Activated CD4-positive, alpha-beta memory T cell treated with anti-CD3 and anti-CD28 coated beads for 36 hours (primary cell): ENCODE data around the gene RBMS2. TPM values are rescaled to one million over a fixed set of nuclear protein-coding genes. Genes with fewer than 3 reads are reported as not detected.

Experiments
- CTCF ChIA-PET: fragments of 350-600 bp; sonication (Branson Sonifier 250); formaldehyde crosslinking; loops from one replicate; lab custom pipeline; 2021; ENCODE audit warnings: antibody characterized with exemption, inconsistent platforms; lab: Charles Lee
- POLR2A ChIA-PET: fragments of 350-600 bp; sonication (Branson Sonifier 250); formaldehyde crosslinking; loops from one replicate; lab custom pipeline; 2021; ENCODE audit warnings: antibody characterized with exemption; lab: Charles Lee
- DNase-seq: peaks from one replicate; pipeline ENCODE4 v3.0.0-alpha.2; 2020
- H3K27ac Mint-ChIP-seq: one replicate; pipeline ENCODE4 v1.8.0; 2021; ENCODE audit warnings: mixed read lengths
- H3K27me3 Mint-ChIP-seq: one replicate; pipeline ENCODE4 v1.8.0; 2021; ENCODE audit warnings: mixed read lengths
- H3K36me3 Mint-ChIP-seq: one replicate; pipeline ENCODE4 v1.8.0; 2021; ENCODE audit warnings: mixed read lengths
- H3K4me1 Mint-ChIP-seq: one replicate; pipeline ENCODE4 v1.8.0; 2021; ENCODE audit warnings: low read depth, mixed read lengths
- H3K4me3 Mint-ChIP-seq: one replicate; pipeline ENCODE4 v1.8.0; 2021; ENCODE audit warnings: mild to moderate bottlenecking, mixed read lengths
- H3K9me3 Mint-ChIP-seq: one replicate; pipeline ENCODE4 v1.8.0; 2021; ENCODE audit warnings: mixed read lengths
- intact Hi-C: fragments of 100-400 bp; cut with micrococcal nuclease; formaldehyde crosslinking; loops from one replicate; pipeline ENCODE4 v1.15.1; 2023
- total RNA-seq, 2 experiments: library from RNA; stranded (reverse); gene quantifications; one replicate each; pipeline ENCODE4 v1.2.3, GENCODE V29; 2021

The RBMS2 gene
- total RNA-seq, 2 experiments from 2014 or later, result 2.2 to 2.9 TPM

DNA sequence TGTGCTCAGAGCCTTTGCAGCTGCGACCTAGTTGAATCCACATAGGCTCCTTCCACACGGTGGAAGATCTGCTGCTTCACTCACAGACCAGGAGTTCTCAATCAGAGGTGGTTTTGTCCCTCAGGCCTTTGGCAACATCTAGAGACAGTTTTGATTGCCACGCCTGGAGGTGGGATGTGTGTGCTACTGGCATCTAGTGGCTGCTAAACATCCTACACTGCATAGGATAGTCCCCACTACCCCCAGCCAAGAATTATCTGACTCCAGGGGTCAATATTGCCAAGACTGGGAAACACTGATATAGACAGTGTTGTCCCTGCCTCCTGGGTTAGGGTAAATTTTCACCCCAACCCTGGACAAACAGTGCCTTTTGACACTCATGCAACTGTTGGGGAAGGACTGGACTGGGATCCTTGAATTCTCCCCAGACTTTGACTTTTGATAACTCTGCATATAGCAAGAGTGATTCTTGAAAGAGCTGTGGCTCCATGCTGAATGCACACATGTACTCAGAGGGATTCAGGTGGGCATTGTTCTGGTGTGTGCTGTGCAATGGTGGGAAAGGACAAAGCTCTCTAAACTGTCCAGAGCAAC is 68.7 kb downstream of the RBMS2 start:
- Mint-ChIP-seq H3K9me3 (no peaks in the 10 kb centered on the region), H3K27me3 (no peaks in the 10 kb centered on the region), H3K4me1 (no peaks in the 10 kb centered on the region), H3K4me3 (no peak overlapping the region), H3K36me3 (no peaks in the 10 kb centered on the region), H3K27ac (no peak overlapping the region)
- intact Hi-C loops, result loop anchor here (1.0 kb wide), 1 partner anchor 77 kb away; no protein-coding TSS in a partner anchor
- CTCF ChIA-PET, result interaction anchor here (0.7 to 8.6 kb wide), 8 partner anchors 11 to 88 kb away, joined by 3 to 84 read pairs (median 4); partner anchors contain the start of gene RBMS2
- POLR2A ChIA-PET, result no interaction called here
- peak; percentile 38 for DNase-seq

DNA sequence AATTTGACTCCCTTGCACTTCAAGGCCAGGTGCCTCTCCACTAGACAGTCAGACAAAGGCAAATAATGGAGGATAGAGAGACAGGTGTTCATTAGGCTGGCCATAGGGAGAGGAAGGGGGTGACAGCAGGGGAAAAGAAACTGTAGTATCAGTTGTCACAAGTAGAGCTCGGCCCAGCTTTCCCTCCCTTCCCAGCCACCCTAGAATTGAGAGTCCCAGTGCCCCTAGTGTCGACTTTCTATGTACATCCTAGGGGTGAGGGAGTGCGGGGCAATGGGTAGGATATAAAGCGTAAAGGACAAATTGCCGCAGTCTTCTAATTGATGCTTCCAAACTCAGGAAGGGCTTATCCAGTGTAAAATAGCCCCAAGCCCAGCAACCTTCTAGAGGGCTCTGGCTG is 69.5 kb downstream of the RBMS2 start:
- H3K4me1 Mint-ChIP-seq, result no peaks in the 10 kb centered on the region
- intact Hi-C loops, result no loop called here
- no peaks in the 10 kb centered on the region for H3K9me3 Mint-ChIP-seq
- no peak for DNase-seq
- no peak overlapping the region for H3K27ac Mint-ChIP-seq
- ChIA-PET POLR2A (no interaction called here), CTCF (interaction anchor here (0.7 to 8.6 kb wide), 5 partner anchors 11 to 78 kb away, joined by 3 to 84 read pairs (median 3); no protein-coding TSS in a partner anchor)
- no peaks in the 10 kb centered on the region for H3K27me3 Mint-ChIP-seq
- H3K36me3 Mint-ChIP-seq, result no peaks in the 10 kb centered on the region
- no peak overlapping the region for H3K4me3 Mint-ChIP-seq

- ChIA-PET POLR2A (no interaction called here), CTCF (interaction anchor here (1.0 to 8.6 kb wide), 2 partner anchors 28 to 78 kb away, joined by 3 to 84 read pairs; no protein-coding TSS in a partner anchor)
- Mint-ChIP-seq H3K9me3 (no peaks in the 10 kb centered on the region), H3K4me3 (no peak overlapping the region), H3K4me1 (no peaks in the 10 kb centered on the region), H3K27ac (no peak overlapping the region), H3K36me3 (peaks cover 2% of the 10 kb centered on the region), H3K27me3 (no peaks in the 10 kb centered on the region)
- DNase-seq, result no peak
- intact Hi-C loops, result no loop called here
These were observed 70.3 kb downstream of the RBMS2 start for GRCh38 chr12:56591961-56592360.

DNA sequence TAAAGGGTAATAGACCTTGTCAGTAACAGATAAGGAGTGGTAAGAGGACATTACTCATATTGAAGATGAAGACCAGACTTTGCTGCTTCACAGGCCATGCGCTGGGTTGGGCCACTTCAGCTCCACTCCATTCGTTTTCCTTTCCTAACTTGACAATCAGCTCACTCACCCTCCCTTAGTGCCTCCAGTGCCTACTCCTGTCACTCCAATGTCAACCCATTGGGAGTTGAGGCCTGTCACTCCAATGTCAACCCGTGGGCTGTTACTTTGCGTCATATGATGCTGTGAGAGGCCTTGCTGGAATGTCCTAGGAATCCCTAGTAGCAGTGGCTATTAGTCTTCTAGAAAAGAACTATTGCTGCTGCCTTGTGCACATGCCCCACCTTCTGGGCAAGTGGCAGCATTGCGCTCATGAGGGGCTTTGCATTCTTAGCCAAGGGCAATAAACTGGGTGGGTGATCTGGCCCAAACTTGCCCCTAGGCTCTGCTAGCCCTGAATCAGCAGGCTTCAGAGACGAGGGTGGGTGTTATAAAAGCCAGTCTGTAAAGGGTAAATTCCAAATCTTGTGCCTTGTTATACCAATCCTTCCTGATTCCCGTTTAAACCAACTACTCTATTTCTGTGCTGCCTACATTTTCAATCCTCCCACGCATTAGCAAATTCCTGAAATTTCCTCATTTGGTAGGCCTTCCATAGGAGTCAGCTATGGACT is 72.4 kb downstream of the RBMS2 start:
- H3K9me3 Mint-ChIP-seq, result no peaks in the 10 kb centered on the region
- POLR2A ChIA-PET, result no interaction called here
- H3K36me3 Mint-ChIP-seq, result peaks cover 8% of the 10 kb centered on the region
- CTCF ChIA-PET, result interaction anchor here (0.6 to 8.6 kb wide), 9 partner anchors 9 to 307 kb away, joined by 3 to 84 read pairs (median 4); partner anchors contain the start of gene RBMS2
- peak; percentile 68 for DNase-seq
- H3K27me3 Mint-ChIP-seq, result no peaks in the 10 kb centered on the region
- H3K4me1 Mint-ChIP-seq, result no peaks in the 10 kb centered on the region
- no peak overlapping the region for H3K27ac Mint-ChIP-seq
- no peak overlapping the region for H3K4me3 Mint-ChIP-seq
- intact Hi-C loops, result loop anchor here (1.0 kb wide), 1 partner anchor 81 kb away; no protein-coding TSS in a partner anchor

DNA sequence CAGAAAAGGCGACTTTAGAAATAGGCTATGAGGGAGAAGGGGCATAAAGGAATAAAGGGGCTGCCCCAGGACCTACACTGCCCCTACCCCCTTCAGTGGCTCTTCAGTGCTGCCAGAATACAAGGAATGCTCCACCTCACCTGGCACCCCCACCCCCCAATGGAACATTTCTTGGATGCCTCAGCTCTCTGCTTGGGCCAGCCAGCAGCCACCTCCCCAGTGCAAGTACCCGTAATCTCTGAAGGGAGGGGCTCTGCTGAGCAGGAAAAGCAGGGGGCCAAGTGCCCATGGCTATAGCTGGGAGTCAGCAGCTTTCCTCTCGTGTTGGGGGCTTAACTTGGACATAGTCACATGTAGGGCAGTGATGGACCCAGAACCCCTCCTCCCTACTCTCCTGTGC is 75.2 kb downstream of the RBMS2 start:
- intact Hi-C loops, result no loop called here
- no peak overlapping the region for H3K4me3 Mint-ChIP-seq
- ChIA-PET POLR2A (no interaction called here), CTCF (interaction anchor here (1.0 kb wide), 1 partner anchor 13 kb away, joined by 3 read pairs; no protein-coding TSS in a partner anchor)
- H3K36me3 Mint-ChIP-seq, result peaks cover 31% of the 10 kb centered on the region
- H3K27ac Mint-ChIP-seq, result no peak overlapping the region
- DNase-seq, result no peak
- H3K9me3 Mint-ChIP-seq, result no peaks in the 10 kb centered on the region
- H3K4me1 Mint-ChIP-seq, result no peaks in the 10 kb centered on the region
- H3K27me3 Mint-ChIP-seq, result no peaks in the 10 kb centered on the region

DNA sequence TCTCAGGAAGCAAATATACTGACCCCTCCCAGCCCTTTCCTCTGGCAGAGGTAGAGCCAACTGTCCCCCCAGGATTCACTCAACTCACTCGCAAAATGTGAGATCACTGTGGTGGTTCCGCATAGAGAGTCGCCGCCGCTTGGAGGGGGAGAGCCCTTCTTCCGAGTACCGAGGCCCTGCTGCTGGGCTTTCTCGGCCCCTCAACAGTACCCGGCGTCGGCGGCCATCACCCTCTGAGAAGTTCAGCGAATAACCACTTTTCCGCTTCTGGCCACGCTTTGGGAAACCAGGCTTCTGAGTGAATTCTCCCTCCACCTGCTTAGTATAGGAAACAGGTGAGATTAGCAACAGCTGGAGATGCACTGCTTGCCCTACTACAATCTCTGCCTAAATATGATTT is 77.4 kb downstream of the RBMS2 start:
- no peak for DNase-seq
- intact Hi-C loops, result no loop called here
- Mint-ChIP-seq H3K9me3 (no peaks in the 10 kb centered on the region), H3K27me3 (no peaks in the 10 kb centered on the region), H3K4me3 (no peak overlapping the region), H3K36me3 (peaks cover 46% of the 10 kb centered on the region), H3K4me1 (no peaks in the 10 kb centered on the region), H3K27ac (no peak overlapping the region)
- ChIA-PET POLR2A (no interaction called here), CTCF (interaction anchor here (1.7 to 4.3 kb wide), 2 partner anchors 37 to 85 kb away, joined by 6 to 19 read pairs; no protein-coding TSS in a partner anchor)

DNA sequence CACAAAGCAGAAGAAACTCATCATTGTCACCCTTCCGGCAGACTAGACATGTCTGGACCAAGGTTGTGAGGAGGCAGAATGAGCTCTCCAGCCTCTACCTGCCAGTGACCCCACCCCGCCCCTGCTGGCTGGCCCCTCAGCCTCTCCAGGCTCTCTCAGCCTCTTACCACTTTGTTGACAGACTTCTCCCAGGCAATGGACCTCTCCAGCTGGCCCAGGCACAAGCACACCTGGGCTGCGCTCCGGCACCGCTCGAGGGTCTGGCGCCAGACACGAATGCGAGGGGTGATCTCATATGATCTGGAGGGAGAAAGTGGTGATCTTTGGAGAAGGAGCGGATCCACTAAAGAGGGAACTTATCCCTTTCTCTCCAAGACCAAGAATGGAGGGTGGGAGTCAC is 78.2 kb downstream of the RBMS2 start:
- intact Hi-C loops, result loop anchor here (5.0 kb wide), 1 partner anchor 38 kb away; no protein-coding TSS in a partner anchor
- ChIA-PET CTCF (interaction anchor here (1.7 to 4.3 kb wide), 2 partner anchors 37 to 86 kb away, joined by 6 to 19 read pairs; no protein-coding TSS in a partner anchor), POLR2A (no interaction called here)
- Mint-ChIP-seq H3K9me3 (no peaks in the 10 kb centered on the region), H3K4me3 (no peak overlapping the region), H3K4me1 (no peaks in the 10 kb centered on the region), H3K36me3 (peaks cover 54% of the 10 kb centered on the region), H3K27me3 (no peaks in the 10 kb centered on the region), H3K27ac (no peak overlapping the region)
- no peak for DNase-seq

DNA sequence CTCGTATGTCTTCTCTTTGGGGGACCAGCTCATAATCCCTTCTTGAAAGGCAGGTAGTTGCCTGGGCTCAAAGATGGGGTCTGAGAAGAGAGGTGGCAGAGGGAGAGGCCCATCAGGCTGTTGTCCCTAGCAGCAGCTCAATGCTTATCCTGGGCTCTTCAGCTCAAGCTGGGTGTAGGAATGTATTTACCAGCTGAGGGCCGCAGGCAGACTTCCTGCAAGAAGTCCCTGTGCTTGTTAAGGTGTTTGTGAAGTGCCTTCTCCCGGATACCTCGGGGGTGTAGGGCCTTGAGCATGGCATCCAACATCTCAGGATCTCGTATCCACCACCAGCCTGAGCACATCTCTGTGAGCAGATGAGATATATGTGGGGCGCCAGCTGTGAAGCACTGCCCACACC is 79.1 kb downstream of the RBMS2 start:
- no peaks in the 10 kb centered on the region for H3K9me3 Mint-ChIP-seq
- peaks cover 60% of the 10 kb centered on the region for H3K36me3 Mint-ChIP-seq
- no peak for DNase-seq
- no peak overlapping the region for H3K27ac Mint-ChIP-seq
- ChIA-PET POLR2A (interaction anchor here (0.6 kb wide), 1 partner anchor 15 kb away, joined by 3 read pairs; no protein-coding TSS in a partner anchor), CTCF (interaction anchor here (2.0 to 4.3 kb wide), 3 partner anchors 10 to 88 kb away, joined by 5 to 19 read pairs (median 9); no protein-coding TSS in a partner anchor)
- no peaks in the 10 kb centered on the region for H3K4me1 Mint-ChIP-seq
- H3K27me3 Mint-ChIP-seq, result no peaks in the 10 kb centered on the region
- intact Hi-C loops, result loop anchor here (5.0 kb wide), 1 partner anchor 37 kb away; no protein-coding TSS in a partner anchor
- H3K4me3 Mint-ChIP-seq, result no peak overlapping the region

GRCh38 chr12:56601503-56601902 is 79.9 kb downstream of the RBMS2 start:
- Mint-ChIP-seq H3K27ac (no peak overlapping the region), H3K36me3 (peaks cover 64% of the 10 kb centered on the region), H3K4me1 (no peaks in the 10 kb centered on the region), H3K9me3 (no peaks in the 10 kb centered on the region), H3K4me3 (no peak overlapping the region), H3K27me3 (no peaks in the 10 kb centered on the region)
- CTCF ChIA-PET, result interaction anchor here (2.0 to 4.3 kb wide), 3 partner anchors 11 to 89 kb away, joined by 5 to 19 read pairs (median 9); no protein-coding TSS in a partner anchor
- peak; percentile 47 for DNase-seq
- POLR2A ChIA-PET, result no interaction called here
- intact Hi-C loops, result loop anchor here (5.0 kb wide), 1 partner anchor 36 kb away; no protein-coding TSS in a partner anchor

DNA sequence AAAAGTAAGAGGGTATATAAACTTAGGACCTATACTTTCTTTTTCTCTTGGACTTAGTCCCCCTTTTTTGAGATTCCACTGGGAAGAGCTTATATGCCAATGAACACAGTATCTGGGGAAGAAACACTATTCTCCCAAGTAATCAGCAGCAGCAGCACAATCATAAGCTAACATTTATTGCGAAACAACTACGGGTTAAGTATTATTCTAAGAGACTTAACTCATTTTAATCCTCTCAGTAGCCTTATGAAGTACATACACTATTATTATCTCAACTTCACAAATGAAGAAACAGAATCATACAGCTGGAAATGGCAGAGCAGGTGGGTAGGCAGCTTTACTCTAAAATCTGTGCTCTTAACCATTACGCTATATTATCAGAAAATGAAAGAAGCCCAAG is 80.6 kb downstream of the RBMS2 start:
- ChIA-PET POLR2A (no interaction called here), CTCF (interaction anchor here (0.6 to 4.3 kb wide), 5 partner anchors 11 to 176 kb away, joined by 3 to 19 read pairs (median 5); no protein-coding TSS in a partner anchor)
- no peak overlapping the region for H3K4me3 Mint-ChIP-seq
- H3K4me1 Mint-ChIP-seq, result no peaks in the 10 kb centered on the region
- H3K27me3 Mint-ChIP-seq, result no peaks in the 10 kb centered on the region
- peaks cover 66% of the 10 kb centered on the region for H3K36me3 Mint-ChIP-seq
- intact Hi-C loops, result loop anchor here (5.0 kb wide), 1 partner anchor 35 kb away; no protein-coding TSS in a partner anchor
- H3K27ac Mint-ChIP-seq, result no peak overlapping the region
- DNase-seq, result no peak
- no peaks in the 10 kb centered on the region for H3K9me3 Mint-ChIP-seq

- ChIA-PET POLR2A (no interaction called here), CTCF (interaction anchor here (1.0 kb wide), 1 partner anchor 32 kb away, joined by 3 read pairs; no protein-coding TSS in a partner anchor)
- DNase-seq, result no peak
- H3K27me3 Mint-ChIP-seq, result no peaks in the 10 kb centered on the region
- H3K4me3 Mint-ChIP-seq, result no peak overlapping the region
- peaks cover 64% of the 10 kb centered on the region for H3K36me3 Mint-ChIP-seq
- no peaks in the 10 kb centered on the region for H3K9me3 Mint-ChIP-seq
- intact Hi-C loops, result loop anchor here (5.0 kb wide), 1 partner anchor 33 kb away; no protein-coding TSS in a partner anchor
- H3K27ac Mint-ChIP-seq, result no peak overlapping the region
- no peaks in the 10 kb centered on the region for H3K4me1 Mint-ChIP-seq
These were observed 82.7 kb downstream of the RBMS2 start for GRCh38 chr12:56604355-56604754.
